KMS-11 (cell line): ENCODE measurements around the gene MTMR1.

Experiments used
- H2AFZ ChIP-seq: fragments of 200-600 bp; sonication (generic); 2 replicates; pipeline ENCODE4 v1.6.1; 2016; ENCODE audit warnings: antibody characterized with exemption, mixed run types, low read depth
- H3K27ac ChIP-seq: fragments of 200-600 bp; sonication (generic); 2 replicates; pipeline ENCODE4 v1.6.1; 2016; ENCODE audit warnings: mild to moderate bottlenecking, mixed run types
- H3K27me3 ChIP-seq: fragments of 200-600 bp; sonication (generic); 2 replicates; pipeline ENCODE4 v1.6.1; 2017; ENCODE audit warnings: mild to moderate bottlenecking, low read depth, mixed run types, moderate library complexity; ENCODE audit not compliant: insufficient read depth
- H3K36me3 ChIP-seq: fragments of 200-600 bp; sonication (generic); 2 replicates; pipeline ENCODE4 v1.6.1; 2017; ENCODE audit warnings: mild to moderate bottlenecking, mixed run types; ENCODE audit not compliant: insufficient read depth
- H3K4me1 ChIP-seq: fragments of 200-600 bp; sonication (generic); 2 replicates; pipeline ENCODE4 v1.6.1; 2016; ENCODE audit warnings: mild to moderate bottlenecking, low read depth, mixed run types; ENCODE audit not compliant: poor library complexity, severe bottlenecking
- H3K4me2 ChIP-seq: fragments of 200-600 bp; sonication (generic); 2 replicates; pipeline ENCODE4 v1.7.0; 2016; ENCODE audit warnings: mild to moderate bottlenecking, mixed run types
- H3K4me3 ChIP-seq: fragments of 200-600 bp; sonication (generic); IDR thresholded peaks from 2 replicates; pipeline ENCODE4 v1.6.1; 2017; ENCODE audit warnings: low read depth, low read length, mixed read lengths; ENCODE audit not compliant: insufficient read depth
- H3K79me2 ChIP-seq: fragments of 200-600 bp; sonication (generic); 2 replicates; pipeline ENCODE4 v1.6.1; 2016; ENCODE audit warnings: low read depth, mixed run types; ENCODE audit not compliant: insufficient read depth
- H3K9ac ChIP-seq: fragments of 200-600 bp; sonication (generic); 2 replicates; pipeline ENCODE4 v1.6.1; 2016; ENCODE audit warnings: mild to moderate bottlenecking, mixed run types
- H4K20me1 ChIP-seq: fragments of 200-600 bp; sonication (generic); 2 replicates; pipeline ENCODE4 v1.6.1; 2016; ENCODE audit warnings: mild to moderate bottlenecking, mixed run types; ENCODE audit not compliant: insufficient read depth
- CTCF ChIP-seq: fragments of 200-600 bp; sonication (generic); conservative IDR thresholded peaks from 2 replicates; pipeline ENCODE4 v1.6.1; 2017; ENCODE audit warnings: low read depth, mild to moderate bottlenecking, antibody characterized with exemption, low read length, moderate library complexity, mixed read lengths

Gene MTMR1

GRCh38 chrX:150696866-150697265 is 3.7 kb downstream of the MTMR1 start:
- H3K27me3 ChIP-seq = no peaks in the 10 kb centered on the region
- peaks cover 33% of the 10 kb centered on the region for H3K4me1 ChIP-seq
- no peaks in the 10 kb centered on the region for H4K20me1 ChIP-seq
- H3K79me2 ChIP-seq = peaks cover 25% of the 10 kb centered on the region
- no peak for TF ChIP-seq CTCF
- H2AFZ ChIP-seq = no peak overlapping the region
- H3K9ac ChIP-seq = no peak overlapping the region
- H3K27ac ChIP-seq = no peak overlapping the region
- H3K36me3 ChIP-seq = no peaks in the 10 kb centered on the region
- H3K4me3 ChIP-seq = no peak overlapping the region
- no peak overlapping the region for H3K4me2 ChIP-seq

GRCh38 chrX:150697641-150698040 is 4.4 kb downstream of the MTMR1 start:
- TF ChIP-seq CTCF = no peak
- Histone ChIP-seq H3K27ac (no peak overlapping the region), H2AFZ (no peak overlapping the region), H4K20me1 (no peaks in the 10 kb centered on the region), H3K9ac (no peak overlapping the region), H3K4me1 (peaks cover 32% of the 10 kb centered on the region), H3K27me3 (no peaks in the 10 kb centered on the region), H3K36me3 (no peaks in the 10 kb centered on the region), H3K79me2 (peaks cover 25% of the 10 kb centered on the region), H3K4me3 (no peak overlapping the region), H3K4me2 (no peak overlapping the region)

- no peaks in the 10 kb centered on the region for H3K27me3 ChIP-seq
- no peak for TF ChIP-seq CTCF
- H2AFZ ChIP-seq = no peak overlapping the region
- H3K36me3 ChIP-seq = no peaks in the 10 kb centered on the region
- peaks cover 25% of the 10 kb centered on the region for H3K79me2 ChIP-seq
- no peak overlapping the region for H3K9ac ChIP-seq
- no peak overlapping the region for H3K4me2 ChIP-seq
- H3K4me1 ChIP-seq = peaks cover 32% of the 10 kb centered on the region
- no peaks in the 10 kb centered on the region for H4K20me1 ChIP-seq
- no peak overlapping the region for H3K4me3 ChIP-seq
- H3K27ac ChIP-seq = no peak overlapping the region
Measured at GRCh38 chrX:150698981-150699380, 5.8 kb downstream of the MTMR1 start.

GRCh38 chrX:150700107-150700506 is 6.9 kb downstream of the MTMR1 start:
- H3K4me3 ChIP-seq = no peak overlapping the region
- H3K4me2 ChIP-seq = no peak overlapping the region
- no peaks in the 10 kb centered on the region for H3K27me3 ChIP-seq
- H4K20me1 ChIP-seq = no peaks in the 10 kb centered on the region
- peaks cover 16% of the 10 kb centered on the region for H3K79me2 ChIP-seq
- H3K27ac ChIP-seq = no peak overlapping the region
- TF ChIP-seq CTCF = no peak
- peaks cover 22% of the 10 kb centered on the region for H3K4me1 ChIP-seq
- no peak overlapping the region for H3K9ac ChIP-seq
- no peaks in the 10 kb centered on the region for H3K36me3 ChIP-seq
- no peak overlapping the region for H2AFZ ChIP-seq
